Caki2 (cell line): ENCODE measurements around the gene SALL3. TPM values are rescaled to one million over a fixed set of nuclear protein-coding genes. Genes with fewer than 3 reads are reported as not detected.

Experiments used
- DNase-seq: peaks from one replicate; pipeline ENCODE4 v3.0.0-alpha.2; 2015; ENCODE audit warnings: low read depth
- in situ Hi-C: cut with HindIII; loops from 2 replicates; pipeline ENCODE4 v1.10.0; 2016; ENCODE audit warnings: low sequenced_read_pairs, low pct_unique_long_range_greater_than_20kb, mixed read lengths
- total RNA-seq: library from RNA; depleted of rRNA; stranded (reverse); fragments of >200 nt; shearing (Covaris generic); gene quantifications from 2 replicates; pipeline ENCODE4 v1.2.3, GENCODE V29; 2014; ENCODE audit warnings: low replicate concordance

SALL3 gene
- total RNA-seq, 1 experiment from 2014 or later: not detected

DNA sequence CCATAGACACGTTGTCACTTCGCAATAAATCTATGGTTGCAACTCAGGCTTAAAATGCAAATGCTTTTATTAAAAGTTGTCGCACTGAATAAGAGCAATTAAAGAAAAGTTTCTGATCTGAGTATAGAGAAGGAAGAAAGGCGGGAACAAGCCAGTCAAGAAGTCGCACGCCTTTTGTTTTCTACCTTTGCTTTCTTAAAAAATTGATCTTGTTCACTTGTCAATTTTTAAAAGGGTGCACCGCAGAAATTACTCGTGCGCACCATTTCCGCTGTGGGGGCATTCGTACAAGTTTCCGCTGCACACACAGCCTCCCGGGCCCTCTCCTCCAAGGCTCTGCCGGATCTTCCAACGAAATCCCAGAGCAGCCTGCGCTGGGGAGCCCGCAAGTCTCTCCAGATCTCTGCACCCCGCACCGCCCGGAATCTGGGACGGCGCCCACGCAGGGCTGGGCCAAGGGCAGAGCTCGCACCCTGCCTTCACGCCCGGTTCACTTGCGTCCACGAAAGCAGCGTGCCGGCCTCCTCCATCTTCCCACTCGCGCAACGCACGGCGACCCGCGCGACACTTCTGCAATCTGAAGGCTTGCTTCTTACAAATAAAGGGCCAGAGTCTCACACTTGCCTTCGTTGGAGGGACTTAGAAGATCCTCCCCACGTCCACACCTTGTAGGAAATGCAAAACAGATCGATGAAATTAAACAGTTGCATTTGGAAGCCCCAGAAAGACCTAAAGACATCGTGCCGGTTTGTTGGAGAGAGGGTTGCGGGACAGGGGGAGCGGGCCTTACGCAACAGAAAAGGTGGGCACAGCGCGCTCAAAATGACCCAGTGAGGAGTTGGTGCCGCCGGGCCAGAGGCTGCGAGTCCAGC, 2.6 kb upstream of the SALL3 start:
- DNase-seq: no peak
- in situ Hi-C loops: no loop called here

DNA sequence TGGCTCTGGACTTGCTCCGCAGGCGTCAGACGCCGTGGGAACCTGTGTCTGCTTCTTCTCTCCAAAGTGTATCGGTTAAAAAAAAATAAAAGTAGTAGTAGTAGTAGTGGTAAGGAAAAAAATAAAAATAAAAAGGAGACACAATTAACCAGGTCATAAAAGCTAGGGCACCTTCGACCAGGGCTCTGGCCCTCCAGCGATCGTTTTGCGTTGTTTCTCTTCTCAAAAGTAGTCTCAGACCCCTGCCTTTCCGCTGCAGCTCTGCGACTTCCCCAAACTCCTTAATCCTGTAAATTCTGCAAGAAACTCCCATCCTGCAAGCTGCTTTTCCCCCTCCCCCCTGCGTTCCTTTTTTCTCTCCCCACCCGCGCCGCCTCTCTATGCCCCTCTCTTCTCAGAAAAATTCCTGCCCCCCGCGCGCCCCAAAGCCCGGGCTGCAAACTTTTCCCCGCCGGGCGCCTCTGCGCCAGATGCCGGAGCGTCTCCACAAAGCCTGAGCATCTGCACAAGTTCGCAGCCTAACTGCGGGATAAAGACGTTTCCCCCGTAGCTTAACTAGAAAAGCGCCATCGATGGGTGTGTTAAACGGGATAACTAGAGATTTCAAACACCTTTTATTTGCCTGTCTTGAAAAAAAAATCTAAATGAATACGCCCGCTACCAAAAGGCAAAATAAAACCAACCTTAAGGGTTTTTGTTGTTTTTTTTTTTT, 1.8 kb upstream of the SALL3 start:
- in situ Hi-C loops: no loop called here
- no peak for DNase-seq

DNA sequence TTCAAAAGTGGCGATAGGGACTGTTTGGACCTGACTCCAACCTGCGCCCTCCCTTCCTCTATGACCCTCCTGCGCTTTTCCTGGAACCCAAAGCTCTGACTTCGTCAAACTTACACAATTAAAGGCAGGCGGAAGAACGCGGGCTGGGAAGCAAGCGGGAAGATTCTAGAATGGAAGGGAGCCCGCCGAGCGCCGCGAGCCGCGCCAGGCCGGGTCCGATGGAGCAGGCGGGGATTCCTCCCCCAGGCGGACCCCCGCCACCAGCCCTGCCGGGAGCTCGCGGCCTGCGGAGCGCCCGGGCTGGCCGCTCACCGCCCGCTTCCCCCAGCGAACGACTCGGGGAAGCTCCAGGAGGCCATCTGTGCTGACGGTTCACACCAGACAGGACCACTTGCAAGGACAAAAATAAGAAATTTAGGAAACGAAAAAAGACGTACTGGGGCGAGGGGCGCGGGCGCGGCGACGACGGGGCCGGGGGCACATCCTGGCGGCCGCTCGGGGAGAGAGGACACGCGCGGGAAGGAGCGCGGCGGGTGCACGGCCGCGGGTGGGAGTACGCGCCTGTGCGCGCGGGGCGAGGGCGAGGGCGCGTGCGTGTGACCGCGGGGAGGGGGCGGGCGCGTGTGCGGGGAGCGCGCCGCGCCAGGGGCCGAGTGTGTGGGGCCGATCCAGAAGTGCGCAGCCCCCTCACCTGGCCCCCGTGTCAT, 1.1 kb upstream of the SALL3 start:
- no peak for DNase-seq
- in situ Hi-C loops: no loop called here

DNA sequence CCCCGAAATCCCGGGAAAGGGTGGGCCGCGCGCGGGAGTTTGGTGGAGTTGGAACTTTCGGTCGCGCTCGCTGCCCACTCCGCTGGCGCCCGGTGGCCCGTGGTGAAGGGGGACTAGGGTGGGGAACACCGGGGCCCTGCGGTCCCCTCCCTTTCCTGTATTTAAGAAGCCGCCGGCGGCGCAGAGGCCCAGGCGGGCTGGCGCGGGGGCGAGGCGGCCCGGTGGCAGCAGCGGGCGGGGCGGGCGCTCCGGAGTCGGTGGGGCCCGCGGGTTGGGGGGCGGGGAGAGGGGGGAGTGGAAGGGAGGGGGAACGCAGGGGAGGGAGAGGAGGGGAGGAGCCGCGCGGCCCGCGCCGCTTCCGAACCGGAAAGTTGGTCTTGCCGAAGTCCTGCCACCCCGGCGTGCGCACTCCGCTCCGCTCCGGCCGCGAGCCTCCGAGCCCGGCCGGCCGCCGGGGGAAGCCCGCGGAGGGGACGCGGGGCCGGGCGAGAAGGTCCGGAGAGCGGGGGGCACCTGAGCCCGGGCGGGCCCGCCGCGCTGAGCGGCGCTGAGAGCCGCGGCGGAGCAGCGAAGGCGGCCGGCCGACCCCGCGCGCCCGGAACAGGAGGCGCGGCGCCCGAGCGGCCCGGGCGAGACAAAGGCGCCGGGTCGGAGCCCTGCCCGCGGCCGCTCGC, 425 bp upstream of the SALL3 start:
- DNase-seq: no peak
- in situ Hi-C loops: no loop called here

DNA sequence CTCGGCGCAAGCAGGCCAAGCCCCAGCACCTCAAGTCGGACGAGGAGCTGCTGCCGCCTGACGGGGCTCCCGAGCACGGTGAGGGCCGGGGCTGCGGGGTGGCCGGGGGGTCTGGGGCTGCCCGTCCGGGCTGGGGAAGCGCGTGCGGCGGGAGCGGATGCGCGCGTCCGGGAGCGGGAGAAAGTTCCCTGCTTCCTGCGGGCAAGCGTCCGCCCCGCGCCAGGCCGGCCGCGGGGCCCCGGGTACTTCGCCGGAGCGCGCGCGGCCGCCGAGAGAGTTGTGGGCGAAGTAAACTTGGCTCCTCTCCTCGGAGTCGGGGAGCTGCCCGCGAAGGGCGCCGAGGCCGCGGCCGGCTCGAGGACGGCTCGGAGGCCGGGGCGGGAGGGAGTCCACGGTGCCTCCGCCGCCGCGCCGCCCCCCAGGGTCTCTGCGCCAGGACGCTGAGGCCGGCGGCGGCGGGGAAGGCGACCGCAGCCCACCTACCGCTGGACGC, 707 bp downstream of the SALL3 start:
- in situ Hi-C loops: no loop called here

DNA sequence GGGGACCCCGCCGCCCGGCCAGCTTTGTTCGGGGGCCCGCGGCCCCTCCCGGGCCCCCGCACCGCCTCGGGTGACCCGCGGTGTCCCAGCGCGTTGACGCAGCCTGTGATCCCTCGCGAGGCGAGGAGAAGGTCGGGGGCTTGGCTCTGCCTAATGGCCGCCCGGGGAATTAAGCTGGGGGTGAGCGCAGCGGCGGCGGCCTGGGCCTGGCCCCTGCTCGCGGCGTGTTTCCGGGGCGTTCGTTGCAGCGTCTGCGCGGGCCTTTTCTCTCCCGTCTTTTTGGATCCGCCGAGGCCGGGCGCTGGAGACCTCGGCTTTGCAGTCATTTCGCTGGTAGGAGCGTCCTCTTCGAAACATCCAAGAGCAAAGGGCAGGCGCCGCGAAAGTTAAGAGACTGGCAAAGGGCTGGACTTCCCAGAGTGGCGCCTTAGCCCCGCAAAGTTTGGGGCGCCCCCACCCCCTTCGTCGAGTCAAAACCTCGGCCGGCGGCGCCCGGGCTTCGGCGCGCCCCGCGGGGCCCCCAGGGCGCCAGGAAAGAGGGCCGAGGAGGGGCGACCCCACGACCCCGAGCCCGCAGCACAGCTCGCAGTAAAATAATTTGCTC, 1.3 kb downstream of the SALL3 start:
- in situ Hi-C loops: no loop called here
- DNase-seq: no peak

More for the DNA sequence above, 707 bp downstream of the SALL3 start:
- DNase-seq: no peak

DNA sequence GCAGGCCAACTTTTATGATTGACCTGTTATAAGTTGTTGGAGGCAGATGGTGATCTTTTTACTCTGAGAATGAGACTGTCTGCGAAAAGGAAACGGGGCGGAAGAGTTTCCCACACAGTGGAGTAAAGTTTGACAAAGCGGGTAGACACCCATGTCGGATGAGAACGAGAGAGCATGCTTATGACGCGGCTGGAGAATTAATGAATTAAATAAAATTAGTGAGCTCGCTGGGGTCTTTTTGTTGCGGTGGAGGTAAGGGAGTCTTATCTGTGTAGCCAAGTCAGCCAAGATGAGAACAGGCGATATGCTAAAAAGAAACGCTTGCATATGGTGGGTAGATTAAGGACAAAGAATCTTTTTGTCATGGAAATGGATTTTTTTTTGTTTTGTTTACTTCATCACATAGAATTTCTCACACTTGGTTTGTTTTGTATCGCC, 1.8 kb downstream of the SALL3 start:
- no peak for DNase-seq
- in situ Hi-C loops: no loop called here

DNA sequence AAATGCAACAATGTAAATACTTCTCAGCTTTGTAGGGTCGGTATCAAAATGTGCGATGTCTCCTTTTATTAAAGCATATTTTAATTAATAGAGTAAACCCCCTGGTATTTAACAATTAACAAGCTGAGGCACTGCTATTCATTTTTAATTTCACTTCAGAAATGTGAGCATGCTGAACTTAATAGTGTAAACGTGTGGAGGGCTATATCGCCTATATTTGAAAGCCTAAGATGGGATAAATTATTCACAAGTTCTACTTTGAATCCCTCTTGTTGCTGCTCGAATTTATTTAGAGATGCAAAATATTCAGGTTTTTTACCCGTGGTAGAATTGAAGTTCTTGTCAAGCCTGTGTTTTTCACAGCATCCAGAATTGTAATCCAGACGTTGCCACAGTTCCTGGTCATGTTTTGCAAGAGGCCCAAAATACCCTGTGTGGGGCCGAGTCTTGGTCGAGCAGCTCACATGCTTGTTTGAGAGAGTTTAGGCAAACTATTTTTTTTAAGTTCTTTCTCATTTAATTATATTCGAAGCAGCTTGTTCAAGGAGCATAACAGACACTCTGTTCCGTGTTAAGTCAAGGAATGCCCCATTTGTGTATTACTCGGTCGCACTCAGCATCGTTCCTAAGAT, 2.5 kb downstream of the SALL3 start:
- in situ Hi-C loops: no loop called here
- DNase-seq: no peak

DNA sequence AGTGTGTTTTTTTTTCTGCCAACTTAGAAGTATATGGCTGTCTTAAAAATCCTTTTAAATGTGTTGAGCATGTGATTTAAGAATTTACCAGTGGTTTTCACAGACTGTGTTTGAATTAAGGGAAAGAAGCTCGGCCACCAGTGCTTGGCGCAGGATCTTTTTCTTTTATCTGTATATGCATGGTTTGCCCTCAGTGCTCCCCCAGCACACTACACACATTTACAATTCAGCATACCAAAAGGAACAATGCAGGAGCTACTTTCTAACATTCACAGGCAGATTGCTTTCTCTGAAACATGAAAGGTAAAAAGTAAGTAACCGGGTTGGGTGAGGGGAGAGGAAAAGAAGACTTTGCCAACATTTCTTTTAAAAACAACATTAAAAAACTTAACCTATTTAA, 3.9 kb downstream of the SALL3 start:
- in situ Hi-C loops: no loop called here
- no peak for DNase-seq

DNA sequence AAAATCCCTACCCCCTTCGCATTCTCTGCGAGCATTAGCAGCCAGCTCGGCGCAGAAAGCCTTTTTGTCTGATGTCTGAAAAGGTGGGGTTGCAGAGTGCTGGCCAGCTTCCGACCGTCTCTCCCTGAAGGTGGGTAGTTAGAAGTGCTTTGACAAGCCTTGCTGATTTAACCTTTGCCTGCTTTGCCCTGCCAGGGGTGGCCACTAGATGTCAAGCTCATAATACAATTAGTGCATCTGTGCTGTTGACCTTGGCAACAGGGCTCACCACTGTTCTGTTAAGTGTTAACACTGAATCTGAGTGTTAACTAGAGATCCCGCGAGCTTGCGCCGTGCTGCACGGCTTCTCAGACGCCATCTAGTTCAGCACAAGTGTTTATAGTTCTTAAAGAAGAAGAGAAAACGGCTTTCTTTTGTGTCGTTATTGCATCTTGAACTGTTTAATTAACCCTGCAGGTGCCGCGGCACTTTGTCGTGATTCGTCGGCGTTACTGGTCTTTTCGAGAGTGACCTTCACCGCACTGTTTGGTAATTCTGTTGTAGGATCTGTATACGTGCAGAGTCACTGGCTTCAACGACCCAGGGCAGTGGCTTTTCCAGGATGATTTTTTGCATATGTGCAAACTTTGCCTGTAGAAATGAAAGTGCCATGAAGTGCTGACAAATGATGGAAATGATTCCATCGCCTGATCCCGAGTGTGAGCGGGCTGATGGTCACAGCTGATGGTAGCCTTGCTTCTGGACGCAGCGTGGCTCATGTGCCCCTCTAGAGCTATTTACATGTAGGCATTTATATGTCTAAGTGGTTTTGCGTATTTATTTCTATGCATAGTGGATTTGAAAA, 5.5 kb downstream of the SALL3 start:
- no peak for DNase-seq
- in situ Hi-C loops: no loop called here

DNA sequence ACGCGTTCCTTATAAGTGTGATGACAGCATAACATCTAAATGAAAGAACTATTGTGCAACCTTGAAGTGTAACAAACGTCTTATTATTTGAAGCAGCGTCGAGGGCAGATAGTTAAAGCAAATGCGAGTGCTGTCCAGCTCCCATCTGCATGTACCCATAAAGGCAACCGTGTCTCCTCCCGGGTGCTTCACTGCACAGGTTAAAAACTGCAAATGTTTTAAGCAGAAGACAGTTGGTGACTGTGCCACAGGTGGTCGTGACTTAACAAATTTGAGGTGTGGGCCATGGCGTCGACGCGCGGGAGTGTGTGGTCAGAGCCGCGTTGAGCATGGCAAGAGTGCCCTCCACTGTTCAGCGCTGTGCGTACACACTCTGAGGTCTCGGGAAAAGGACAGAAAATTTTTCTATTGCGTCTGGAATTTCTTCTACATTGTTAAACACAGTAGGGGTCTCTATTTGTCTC, 6.4 kb downstream of the SALL3 start:
- in situ Hi-C loops: no loop called here
- DNase-seq: no peak

DNA sequence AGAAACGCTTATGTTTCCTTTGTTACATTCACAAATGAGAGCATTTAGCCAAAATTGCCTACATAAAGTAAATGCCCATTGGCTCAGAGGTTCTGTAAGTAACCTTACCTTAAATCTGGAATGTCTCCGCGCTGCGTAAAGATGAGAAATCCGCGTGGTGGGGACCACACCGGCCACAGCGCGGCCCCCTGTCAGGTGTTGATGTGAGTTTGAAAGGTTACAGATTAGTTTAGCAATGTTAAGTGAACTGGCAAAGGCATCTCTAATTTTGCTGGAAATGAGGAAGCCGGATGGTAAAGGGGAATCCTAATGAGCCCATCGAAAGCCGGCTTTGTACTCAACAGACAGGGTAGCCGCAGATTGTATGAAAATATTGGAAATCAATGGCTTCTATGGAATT, 11.8 kb downstream of the SALL3 start:
- in situ Hi-C loops: no loop called here
- no peak for DNase-seq

DNA sequence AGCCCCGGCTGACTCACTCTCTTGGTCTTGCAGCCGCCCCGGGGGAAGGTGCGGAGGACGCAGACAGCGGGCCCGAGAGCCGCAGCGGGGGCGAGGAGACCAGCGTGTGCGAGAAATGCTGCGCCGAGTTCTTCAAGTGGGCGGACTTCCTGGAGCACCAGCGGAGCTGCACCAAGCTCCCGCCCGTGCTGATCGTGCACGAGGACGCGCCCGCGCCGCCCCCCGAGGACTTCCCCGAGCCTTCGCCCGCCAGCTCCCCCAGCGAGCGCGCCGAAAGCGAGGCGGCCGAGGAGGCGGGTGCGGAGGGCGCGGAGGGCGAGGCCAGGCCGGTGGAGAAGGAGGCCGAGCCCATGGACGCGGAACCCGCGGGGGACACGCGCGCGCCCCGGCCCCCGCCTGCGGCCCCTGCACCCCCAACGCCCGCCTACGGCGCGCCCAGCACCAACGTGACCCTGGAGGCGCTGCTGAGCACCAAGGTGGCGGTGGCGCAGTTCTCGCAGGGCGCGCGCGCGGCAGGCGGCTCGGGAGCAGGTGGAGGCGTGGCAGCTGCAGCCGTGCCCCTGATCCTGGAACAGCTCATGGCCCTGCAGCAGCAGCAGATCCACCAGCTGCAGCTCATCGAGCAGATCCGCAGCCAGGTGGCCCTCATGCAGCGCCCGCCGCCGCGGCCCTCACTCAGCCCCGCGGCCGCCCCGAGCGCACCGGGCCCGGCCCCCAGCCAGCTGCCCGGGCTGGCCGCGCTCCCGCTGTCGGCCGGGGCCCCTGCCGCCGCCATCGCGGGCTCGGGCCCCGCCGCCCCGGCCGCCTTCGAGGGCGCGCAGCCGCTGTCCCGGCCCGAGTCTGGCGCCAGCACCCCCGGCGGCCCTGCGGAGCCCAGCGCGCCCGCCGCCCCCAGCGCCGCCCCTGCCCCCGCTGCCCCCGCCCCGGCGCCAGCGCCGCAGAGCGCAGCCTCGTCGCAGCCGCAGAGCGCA, 12.7 kb downstream of the SALL3 start:
- DNase-seq: no peak
- in situ Hi-C loops: no loop called here

DNA sequence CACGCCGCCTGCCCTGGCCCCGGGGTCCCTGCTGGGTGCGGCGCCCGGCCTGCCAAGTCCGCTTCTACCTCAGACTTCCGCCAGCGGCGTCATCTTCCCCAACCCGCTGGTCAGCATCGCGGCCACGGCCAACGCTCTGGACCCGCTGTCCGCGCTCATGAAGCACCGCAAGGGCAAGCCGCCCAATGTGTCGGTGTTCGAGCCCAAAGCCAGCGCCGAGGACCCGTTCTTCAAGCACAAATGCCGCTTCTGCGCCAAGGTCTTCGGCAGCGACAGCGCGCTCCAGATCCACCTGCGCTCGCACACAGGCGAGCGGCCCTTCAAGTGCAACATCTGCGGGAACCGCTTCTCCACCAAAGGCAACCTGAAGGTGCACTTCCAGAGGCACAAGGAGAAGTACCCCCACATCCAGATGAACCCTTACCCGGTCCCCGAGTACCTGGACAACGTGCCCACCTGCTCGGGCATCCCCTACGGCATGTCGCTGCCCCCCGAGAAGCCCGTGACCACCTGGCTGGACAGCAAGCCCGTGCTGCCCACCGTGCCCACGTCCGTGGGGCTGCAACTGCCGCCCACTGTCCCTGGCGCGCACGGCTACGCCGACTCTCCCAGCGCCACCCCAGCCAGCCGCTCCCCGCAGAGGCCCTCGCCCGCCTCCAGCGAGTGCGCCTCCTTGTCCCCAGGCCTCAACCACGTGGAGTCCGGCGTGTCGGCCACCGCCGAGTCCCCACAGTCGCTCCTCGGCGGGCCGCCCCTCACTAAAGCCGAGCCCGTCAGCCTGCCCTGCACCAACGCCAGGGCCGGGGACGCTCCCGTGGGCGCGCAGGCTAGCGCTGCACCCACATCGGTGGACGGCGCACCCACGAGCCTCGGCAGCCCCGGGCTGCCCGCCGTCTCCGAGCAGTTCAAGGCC, 13.7 kb downstream of the SALL3 start:
- in situ Hi-C loops: no loop called here

DNA sequence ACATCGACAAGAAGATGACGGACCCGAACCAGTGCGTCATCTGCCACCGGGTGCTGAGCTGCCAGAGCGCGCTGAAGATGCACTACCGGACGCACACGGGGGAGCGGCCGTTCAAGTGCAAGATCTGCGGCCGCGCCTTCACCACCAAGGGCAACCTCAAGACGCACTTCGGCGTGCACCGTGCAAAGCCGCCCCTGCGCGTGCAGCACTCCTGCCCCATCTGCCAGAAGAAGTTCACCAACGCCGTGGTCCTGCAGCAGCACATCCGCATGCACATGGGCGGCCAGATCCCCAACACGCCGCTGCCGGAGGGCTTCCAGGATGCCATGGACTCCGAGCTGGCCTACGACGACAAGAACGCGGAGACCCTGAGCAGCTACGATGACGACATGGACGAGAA, 14.4 kb downstream of the SALL3 start:
- in situ Hi-C loops: no loop called here
- DNase-seq: no peak

More for the DNA sequence above, 13.7 kb downstream of the SALL3 start:
- DNase-seq: no peak
